Measurements from ENCODE around the gene KLHL40. TPM values are rescaled to one million over a fixed set of nuclear protein-coding genes. Genes with fewer than 3 reads are reported as not detected.

The KLHL40 gene
- total RNA-seq, 1 donor from 2014 or later, result not detected

DNA sequence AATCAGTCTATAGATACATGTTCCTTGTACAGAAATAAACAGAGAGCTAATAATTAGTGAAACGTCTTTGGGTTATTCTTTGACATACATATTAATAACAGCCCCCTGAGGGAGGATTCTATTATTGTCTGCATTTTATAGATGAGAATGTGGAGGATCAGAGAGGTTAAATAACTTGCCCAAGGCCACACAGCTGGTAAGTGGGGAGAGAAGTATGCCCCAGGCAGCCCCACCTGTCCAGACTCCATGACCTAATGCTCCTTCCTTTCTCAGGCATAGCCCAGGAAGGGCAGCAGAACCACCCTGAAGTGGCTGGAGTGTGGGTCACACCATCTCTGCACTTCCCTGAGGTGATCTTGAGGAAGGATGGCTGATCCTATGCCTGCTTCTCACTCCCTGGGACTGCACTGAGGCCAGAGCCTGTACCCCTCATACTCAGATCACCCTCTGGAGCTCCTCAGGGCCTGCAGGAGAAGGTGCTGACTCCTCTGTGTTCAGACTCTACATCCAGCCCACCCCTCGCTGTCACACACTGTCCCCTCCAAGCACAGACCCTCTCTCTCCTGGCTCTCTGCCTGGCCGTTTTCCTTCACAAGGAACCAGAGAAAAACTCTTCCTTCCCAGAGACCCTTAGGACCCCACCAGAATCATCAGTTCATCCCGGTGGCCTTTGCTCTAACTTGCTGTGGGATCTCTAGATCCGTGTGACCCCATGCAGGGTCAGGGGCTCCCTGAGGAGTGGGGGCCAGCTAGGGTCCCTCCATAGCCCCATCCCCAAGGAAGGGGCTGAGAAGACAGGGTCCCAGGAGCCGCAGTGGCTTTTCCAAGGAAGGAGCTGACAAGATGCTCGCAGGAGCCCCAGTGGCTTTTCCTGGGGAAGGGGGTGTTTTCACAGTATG is 21.6 kb downstream of the KLHL40 start:
- Histone ChIP-seq H3K27me3 (ENCODE audit: insufficient read depth, low read length) (peaks cover 3% of the 10 kb centered on the region), H3K4me2 (ENCODE audit: low read length) (no peak overlapping the region), H3K9ac (ENCODE audit: low read length) (no peak overlapping the region), H2AFZ (ENCODE audit: low read depth, low read length) (no peak overlapping the region), H3K36me3 (ENCODE audit: insufficient read depth, low read length) (no peaks in the 10 kb centered on the region), H3K27ac (ENCODE audit: low read depth, low read length) (no peak overlapping the region), H3K4me3 (ENCODE audit: insufficient read depth, low read depth, low read length) (no peak overlapping the region), H4K20me1 (ENCODE audit: insufficient read depth, low read length) (no peaks in the 10 kb centered on the region), H3K79me2 (ENCODE audit: insufficient read depth, low read length) (no peaks in the 10 kb centered on the region), H3K9me3 (ENCODE audit: insufficient read depth, low read depth, low read length) (no peaks in the 10 kb centered on the region), H3K4me1 (ENCODE audit: insufficient read depth, low read length) (no peaks in the 10 kb centered on the region)
- DNase-seq (ENCODE audit: low read depth), result no peak
- H3K4me3 Mint-ChIP-seq (ENCODE audit: unreplicated experiment), result no peak overlapping the region
- no peak overlapping the region for H3K27ac Mint-ChIP-seq (ENCODE audit: unreplicated experiment)
- H3K36me3 Mint-ChIP-seq (ENCODE audit: low read depth, unreplicated experiment), result no peaks in the 10 kb centered on the region
- H3K27me3 Mint-ChIP-seq (ENCODE audit: low read depth, unreplicated experiment), result peaks cover 48% of the 10 kb centered on the region
- H3K4me1 Mint-ChIP-seq (ENCODE audit: low read depth, unreplicated experiment), result no peaks in the 10 kb centered on the region
- FAIRE-seq, result no peak
- H3K9me3 Mint-ChIP-seq (ENCODE audit: unreplicated experiment), result no peaks in the 10 kb centered on the region
- TF ChIP-seq EZH2 (IDR thresholded peaks at IDR 0.05; ENCODE audit: insufficient read depth, low read length) (no peak), CTCF (IDR thresholded peaks at IDR 0.05; ENCODE audit: insufficient read depth, low read depth, low read length) (no peak)

- no peak overlapping the region for H2AFZ ChIP-seq (ENCODE audit: low read depth, low read length)
- H3K4me3 Mint-ChIP-seq (ENCODE audit: unreplicated experiment), result no peak overlapping the region
- no peaks in the 10 kb centered on the region for H3K36me3 ChIP-seq (ENCODE audit: insufficient read depth, low read length)
- no peak overlapping the region for H3K9ac ChIP-seq (ENCODE audit: low read length)
- H3K4me1 Mint-ChIP-seq (ENCODE audit: low read depth, unreplicated experiment), result no peaks in the 10 kb centered on the region
- H3K4me2 ChIP-seq (ENCODE audit: low read length), result no peak overlapping the region
- H3K4me3 ChIP-seq (ENCODE audit: insufficient read depth, low read depth, low read length), result no peak overlapping the region
- H3K27ac Mint-ChIP-seq (ENCODE audit: unreplicated experiment), result no peak overlapping the region
- no peaks in the 10 kb centered on the region for H3K36me3 Mint-ChIP-seq (ENCODE audit: low read depth, unreplicated experiment)
- no peak overlapping the region for H3K27ac ChIP-seq (ENCODE audit: low read depth, low read length)
- H3K27me3 Mint-ChIP-seq (ENCODE audit: low read depth, unreplicated experiment), result peaks cover 52% of the 10 kb centered on the region
- no peaks in the 10 kb centered on the region for H4K20me1 ChIP-seq (ENCODE audit: insufficient read depth, low read length)
- no peak for FAIRE-seq
- peaks cover 3% of the 10 kb centered on the region for H3K27me3 ChIP-seq (ENCODE audit: insufficient read depth, low read length)
- TF ChIP-seq EZH2 (IDR thresholded peaks at IDR 0.05; ENCODE audit: insufficient read depth, low read length) (no peak), CTCF (IDR thresholded peaks at IDR 0.05; ENCODE audit: insufficient read depth, low read depth, low read length) (no peak)
- H3K79me2 ChIP-seq (ENCODE audit: insufficient read depth, low read length), result no peaks in the 10 kb centered on the region
- no peaks in the 10 kb centered on the region for H3K9me3 ChIP-seq (ENCODE audit: insufficient read depth, low read depth, low read length)
- no peaks in the 10 kb centered on the region for H3K9me3 Mint-ChIP-seq (ENCODE audit: unreplicated experiment)
- no peaks in the 10 kb centered on the region for H3K4me1 ChIP-seq (ENCODE audit: insufficient read depth, low read length)
- no peak for DNase-seq (ENCODE audit: low read depth)
Measured at GRCh38 chr3:42707620-42708355, 22.5 kb downstream of the KLHL40 start.
